ENCODE results near the gene THRB.

DNA sequence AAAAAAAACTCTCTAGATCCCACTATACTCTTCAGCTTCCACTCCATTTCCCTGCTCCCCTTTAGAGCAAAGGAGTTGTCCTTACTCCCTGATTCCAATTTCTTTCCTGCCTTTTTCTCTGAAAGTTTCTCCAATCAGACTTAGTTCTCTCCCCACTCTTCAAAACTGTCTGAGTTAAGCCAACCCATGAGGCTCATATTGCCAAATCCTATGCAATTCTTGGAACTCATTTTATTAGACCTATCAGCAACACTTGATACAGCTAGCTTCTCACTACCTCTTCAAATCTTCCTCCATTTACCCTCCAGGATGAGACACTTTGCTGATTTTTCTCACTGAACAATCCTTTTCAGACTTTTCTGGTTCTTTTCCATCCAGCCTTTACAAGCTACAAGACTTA, 233.1 kb downstream of the THRB start:
- TF ChIP-seq TGIF2 (CRISPR knock-in tag; IDR thresholded peaks at IDR 0.05) (no peak), POLR2A (conservative IDR thresholded peaks at IDR 0.05) (no peak), ZNF232 (CRISPR knock-in tag; IDR thresholded peaks at IDR 0.05) (no peak), SIX5 (IDR thresholded peaks at IDR 0.05; ENCODE audit: borderline replicate concordance in 1 of 2, insufficient read depth in 1 of 2, low read depth in 1 of 2, low read length in 2 of 2) (no peak), KDM1A (IDR thresholded peaks at IDR 0.05) (no peak)
- TF ChIP-seq, protein P1, sequence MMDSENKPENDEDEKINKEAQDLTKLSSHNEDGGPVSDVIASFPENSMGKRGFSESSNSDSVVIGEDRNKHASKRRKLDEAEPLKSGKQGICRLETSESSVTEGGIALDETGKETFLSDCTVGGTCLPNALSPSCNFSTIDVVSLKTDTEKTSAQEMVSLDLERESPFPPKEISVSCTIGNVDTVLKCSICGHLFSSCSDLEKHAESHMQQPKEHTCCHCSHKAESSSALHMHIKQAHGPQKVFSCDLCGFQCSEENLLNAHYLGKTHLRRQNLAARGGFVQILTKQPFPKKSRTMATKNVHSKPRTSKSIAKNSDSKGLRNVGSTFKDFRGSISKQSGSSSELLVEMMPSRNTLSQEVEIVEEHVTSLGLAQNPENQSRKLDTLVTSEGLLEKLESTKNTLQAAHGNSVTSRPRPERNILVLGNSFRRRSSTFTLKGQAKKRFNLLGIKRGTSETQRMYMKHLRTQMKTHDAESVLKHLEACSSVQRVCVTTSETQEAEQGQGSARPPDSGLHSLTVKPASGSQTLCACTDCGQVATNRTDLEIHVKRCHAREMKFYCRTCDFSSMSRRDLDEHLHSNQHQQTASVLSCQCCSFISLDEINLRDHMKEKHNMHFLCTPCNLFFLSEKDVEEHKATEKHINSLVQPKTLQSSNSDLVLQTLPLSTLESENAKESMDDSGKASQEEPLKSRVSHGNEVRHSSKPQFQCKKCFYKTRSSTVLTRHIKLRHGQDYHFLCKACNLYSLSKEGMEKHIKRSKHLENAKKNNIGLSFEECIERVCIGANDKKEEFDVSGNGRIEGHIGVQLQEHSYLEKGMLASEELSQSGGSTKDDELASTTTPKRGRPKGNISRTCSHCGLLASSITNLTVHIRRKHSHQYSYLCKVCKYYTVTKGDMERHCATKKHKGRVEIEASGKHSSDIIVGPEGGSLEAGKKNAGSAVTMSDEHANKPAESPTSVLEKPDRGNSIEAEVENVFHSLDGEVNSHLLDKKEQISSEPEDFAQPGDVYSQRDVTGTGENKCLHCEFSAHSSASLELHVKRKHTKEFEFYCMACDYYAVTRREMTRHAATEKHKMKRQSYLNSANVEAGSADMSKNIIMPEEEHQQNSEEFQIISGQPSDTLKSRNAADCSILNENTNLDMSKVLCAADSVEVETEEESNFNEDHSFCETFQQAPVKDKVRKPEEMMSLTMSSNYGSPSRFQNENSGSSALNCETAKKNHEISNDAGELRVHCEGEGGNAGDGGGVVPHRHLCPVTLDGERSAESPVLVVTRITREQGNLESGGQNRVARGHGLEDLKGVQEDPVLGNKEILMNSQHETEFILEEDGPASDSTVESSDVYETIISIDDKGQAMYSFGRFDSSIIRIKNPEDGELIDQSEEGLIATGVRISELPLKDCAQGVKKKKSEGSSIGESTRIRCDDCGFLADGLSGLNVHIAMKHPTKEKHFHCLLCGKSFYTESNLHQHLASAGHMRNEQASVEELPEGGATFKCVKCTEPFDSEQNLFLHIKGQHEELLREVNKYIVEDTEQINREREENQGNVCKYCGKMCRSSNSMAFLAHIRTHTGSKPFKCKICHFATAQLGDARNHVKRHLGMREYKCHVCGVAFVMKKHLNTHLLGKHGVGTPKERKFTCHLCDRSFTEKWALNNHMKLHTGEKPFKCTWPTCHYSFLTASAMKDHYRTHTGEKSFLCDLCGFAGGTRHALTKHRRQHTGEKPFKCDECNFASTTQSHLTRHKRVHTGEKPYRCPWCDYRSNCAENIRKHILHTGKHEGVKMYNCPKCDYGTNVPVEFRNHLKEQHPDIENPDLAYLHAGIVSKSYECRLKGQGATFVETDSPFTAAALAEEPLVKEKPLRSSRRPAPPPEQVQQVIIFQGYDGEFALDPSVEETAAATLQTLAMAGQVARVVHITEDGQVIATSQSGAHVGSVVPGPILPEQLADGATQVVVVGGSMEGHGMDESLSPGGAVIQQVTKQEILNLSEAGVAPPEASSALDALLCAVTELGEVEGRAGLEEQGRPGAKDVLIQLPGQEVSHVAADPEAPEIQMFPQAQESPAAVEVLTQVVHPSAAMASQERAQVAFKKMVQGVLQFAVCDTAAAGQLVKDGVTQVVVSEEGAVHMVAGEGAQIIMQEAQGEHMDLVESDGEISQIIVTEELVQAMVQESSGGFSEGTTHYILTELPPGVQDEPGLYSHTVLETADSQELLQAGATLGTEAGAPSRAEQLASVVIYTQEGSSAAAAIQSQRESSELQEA (IDR thresholded peaks at IDR 0.05; ENCODE audit: low read depth) = no peak
- TF ChIP-seq, protein P2, sequence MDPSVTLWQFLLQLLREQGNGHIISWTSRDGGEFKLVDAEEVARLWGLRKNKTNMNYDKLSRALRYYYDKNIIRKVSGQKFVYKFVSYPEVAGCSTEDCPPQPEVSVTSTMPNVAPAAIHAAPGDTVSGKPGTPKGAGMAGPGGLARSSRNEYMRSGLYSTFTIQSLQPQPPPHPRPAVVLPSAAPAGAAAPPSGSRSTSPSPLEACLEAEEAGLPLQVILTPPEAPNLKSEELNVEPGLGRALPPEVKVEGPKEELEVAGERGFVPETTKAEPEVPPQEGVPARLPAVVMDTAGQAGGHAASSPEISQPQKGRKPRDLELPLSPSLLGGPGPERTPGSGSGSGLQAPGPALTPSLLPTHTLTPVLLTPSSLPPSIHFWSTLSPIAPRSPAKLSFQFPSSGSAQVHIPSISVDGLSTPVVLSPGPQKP (CRISPR knock-in tag; IDR thresholded peaks at IDR 0.05) = no peak

Measured in K562 (cell line).